Measurements from ENCODE around the gene TSPAN17.
A peak's percentile ranks its signal among the peaks of the same experiment; 100 is the strongest.

TSPAN17 gene

DNA sequence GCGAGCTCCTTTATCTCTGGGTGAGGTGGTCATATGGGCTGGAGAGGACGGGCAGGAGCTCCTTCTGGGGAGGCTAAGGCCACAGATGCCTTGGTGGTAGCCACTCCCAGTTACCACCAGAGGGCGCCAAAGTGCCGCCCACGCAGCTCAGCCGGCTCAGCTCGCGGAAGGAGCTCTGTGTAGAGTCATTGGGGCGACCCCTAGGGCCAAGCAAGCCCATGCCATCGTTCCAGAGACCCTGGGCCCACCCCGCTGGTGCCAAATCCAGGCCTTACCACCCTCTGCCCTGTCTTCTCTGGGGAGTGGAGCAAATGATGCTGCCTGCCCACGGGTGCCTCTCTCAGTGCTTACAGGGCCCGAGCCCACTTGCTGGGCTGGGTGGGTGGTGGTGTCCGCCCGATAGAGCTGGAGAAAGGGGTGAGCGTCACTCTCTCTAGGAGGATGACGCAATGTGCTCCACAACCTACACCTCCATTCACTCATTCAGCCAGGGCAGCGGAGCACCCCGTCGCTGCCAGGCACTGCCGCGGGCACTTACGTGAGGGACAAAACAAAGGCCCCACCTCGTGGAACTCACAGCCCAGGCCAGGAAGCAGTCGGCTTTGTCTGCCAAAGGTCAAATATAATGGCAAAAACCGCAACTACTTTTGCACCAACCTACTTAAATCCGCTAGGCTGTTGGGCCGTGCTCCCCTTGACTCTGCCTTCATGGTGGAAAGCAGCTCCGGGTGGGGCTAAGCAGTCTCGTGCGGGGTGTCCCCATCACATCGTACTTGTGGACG is 13.8 kb downstream of the TSPAN17 start:
- TF ChIP-seq, protein P1, sequence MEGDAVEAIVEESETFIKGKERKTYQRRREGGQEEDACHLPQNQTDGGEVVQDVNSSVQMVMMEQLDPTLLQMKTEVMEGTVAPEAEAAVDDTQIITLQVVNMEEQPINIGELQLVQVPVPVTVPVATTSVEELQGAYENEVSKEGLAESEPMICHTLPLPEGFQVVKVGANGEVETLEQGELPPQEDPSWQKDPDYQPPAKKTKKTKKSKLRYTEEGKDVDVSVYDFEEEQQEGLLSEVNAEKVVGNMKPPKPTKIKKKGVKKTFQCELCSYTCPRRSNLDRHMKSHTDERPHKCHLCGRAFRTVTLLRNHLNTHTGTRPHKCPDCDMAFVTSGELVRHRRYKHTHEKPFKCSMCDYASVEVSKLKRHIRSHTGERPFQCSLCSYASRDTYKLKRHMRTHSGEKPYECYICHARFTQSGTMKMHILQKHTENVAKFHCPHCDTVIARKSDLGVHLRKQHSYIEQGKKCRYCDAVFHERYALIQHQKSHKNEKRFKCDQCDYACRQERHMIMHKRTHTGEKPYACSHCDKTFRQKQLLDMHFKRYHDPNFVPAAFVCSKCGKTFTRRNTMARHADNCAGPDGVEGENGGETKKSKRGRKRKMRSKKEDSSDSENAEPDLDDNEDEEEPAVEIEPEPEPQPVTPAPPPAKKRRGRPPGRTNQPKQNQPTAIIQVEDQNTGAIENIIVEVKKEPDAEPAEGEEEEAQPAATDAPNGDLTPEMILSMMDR (IDR thresholded peaks at IDR 0.05; ENCODE audit: control extremely low read depth, extremely low read depth, low read depth, missing control alignments): peak; percentile 97
- POLR2A ChIA-PET: interaction anchor here (0.6 kb wide), 1 partner anchor 120 kb away, joined by 5 read pairs; no protein-coding TSS in a partner anchor
- peak; percentile 94 for DNase-seq (ENCODE audit: extremely low spot score)
- CTCF ChIA-PET: interaction anchor here (0.6 to 7.8 kb wide), 83 partner anchors 13 to 1181 kb away, joined by 3 to 158 read pairs (median 4); partner anchors contain the start of genes CLTB, EIF4E1B, FAF2 and FGFR4

DNA sequence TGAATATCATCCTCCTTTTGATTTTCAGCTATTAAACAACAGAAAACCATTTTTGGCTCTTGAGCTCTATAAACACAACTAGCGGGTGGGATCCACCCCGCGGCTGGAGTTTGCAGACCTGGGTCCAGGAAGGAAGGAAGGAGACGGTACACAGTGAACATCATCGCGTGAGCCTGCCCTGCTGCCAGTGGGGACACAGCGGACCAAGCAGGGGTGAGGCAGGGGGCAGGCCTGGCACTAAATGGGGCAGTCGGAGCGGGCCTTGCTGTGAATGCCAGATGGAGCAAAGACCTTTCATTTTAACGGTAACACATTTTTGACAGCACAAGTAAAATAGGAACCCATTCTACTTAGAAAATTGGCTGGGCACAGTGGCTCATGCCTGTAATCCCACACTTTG is 14.4 kb downstream of the TSPAN17 start:
- no peak for DNase-seq (ENCODE audit: extremely low spot score)
- TF ChIP-seq, protein P1 (IDR thresholded peaks at IDR 0.05; ENCODE audit: control extremely low read depth, extremely low read depth, low read depth, missing control alignments): no peak
- ChIA-PET POLR2A (no interaction called here), CTCF (interaction anchor here (1.3 to 7.8 kb wide), 19 partner anchors 13 to 516 kb away, joined by 3 to 158 read pairs (median 11); partner anchors contain the start of genes FGFR4, HK3 and TSPAN17)

DNA sequence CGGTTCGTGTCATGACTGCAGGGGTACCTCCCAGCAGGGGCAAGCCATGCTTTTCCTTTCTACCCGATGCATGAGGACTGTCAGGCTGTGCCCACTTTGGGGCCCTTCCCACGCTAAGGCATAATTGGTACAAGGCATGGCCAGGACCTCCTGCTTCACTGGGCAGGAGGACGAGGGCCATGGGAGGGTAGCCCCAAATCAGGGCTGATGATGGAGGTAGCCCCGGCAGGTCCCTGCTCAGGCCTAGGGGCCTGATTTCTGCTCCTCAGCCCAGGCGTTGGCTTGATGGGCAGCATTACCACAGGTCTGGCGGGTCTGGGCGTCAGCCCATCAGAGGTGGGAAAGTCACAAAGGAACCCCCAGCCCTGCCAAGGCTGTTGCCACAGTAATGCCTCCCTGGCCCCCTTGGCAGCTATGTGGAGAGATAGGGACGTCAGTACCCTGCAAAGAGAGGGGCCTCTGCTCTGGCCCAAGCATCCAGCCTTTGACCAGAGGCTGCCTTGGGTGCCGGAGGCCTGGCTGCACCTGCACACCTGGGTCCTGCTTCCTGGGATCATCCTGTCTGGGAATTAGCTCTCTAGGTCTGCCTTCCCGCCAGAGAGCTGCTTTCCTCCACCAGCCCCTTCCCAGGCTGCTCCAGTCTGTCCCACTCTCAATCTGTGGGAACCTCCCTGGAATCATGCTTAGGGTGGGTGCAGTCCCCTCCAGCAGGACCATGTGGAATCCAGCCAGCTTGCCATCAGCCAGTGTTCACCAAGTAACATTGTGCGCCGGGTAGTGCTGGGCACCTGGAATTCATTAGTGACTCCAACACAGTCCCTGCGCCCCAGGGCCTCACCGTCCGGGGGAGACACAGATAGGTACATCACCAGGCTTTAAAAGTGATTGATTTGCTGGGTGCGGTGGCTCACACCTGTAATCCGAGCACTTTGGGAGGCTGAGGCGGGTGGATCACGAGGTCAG is 15.4 kb downstream of the TSPAN17 start:
- TF ChIP-seq, protein P1 (IDR thresholded peaks at IDR 0.05; ENCODE audit: control extremely low read depth, extremely low read depth, low read depth, missing control alignments): no peak
- DNase-seq (ENCODE audit: extremely low spot score): no peak
- ChIA-PET POLR2A (no interaction called here), CTCF (interaction anchor here (1.0 to 7.8 kb wide), 4 partner anchors 12 to 449 kb away, joined by 3 to 158 read pairs (median 80); no protein-coding TSS in a partner anchor)

DNA sequence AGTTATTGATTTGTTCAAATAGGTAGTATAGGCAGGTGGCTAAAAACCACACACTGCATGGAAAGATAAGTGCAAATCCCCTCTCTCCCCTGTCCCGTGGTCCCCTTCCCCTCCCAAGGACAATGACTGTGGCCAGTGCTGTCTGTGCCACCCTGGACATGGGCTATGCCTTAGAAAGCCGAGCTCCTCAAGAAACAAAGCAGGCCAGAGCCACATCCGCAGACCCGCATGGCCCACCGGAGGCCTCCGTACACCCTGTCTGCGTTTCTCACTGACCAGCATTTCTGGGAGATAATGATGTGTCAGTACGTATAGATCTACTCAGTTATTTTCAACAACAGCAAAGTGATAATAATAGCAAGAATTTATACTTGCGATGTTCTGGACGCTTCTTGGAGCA is 16.3 kb downstream of the TSPAN17 start:
- ChIA-PET CTCF (interaction anchor here (1.0 to 7.8 kb wide), 2 partner anchors 11 to 134 kb away, joined by 3 to 158 read pairs; no protein-coding TSS in a partner anchor), POLR2A (no interaction called here)
- DNase-seq (ENCODE audit: extremely low spot score): no peak
- TF ChIP-seq, protein P1 (IDR thresholded peaks at IDR 0.05; ENCODE audit: control extremely low read depth, extremely low read depth, low read depth, missing control alignments): no peak

DNA sequence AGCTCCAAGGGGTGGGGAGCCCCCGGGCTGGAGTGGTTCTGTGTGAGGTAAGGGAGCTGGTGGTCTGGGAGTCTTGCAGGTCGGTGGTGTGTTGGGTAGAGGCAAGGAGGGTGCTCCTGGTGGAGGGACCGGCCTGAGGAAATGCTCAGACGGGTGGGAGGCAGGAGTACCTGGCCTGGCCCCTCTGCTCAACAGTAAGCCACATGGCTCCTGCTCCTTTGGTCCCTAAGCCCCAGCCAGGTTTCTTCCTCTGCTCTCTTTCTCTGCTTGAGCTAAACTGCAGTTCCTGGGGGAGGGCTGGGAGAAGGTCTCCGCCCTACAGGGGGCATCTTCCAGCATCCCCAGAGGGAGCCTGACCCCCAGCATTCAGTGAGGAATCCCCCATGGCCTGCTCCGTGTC is 17.2 kb downstream of the TSPAN17 start:
- ChIA-PET POLR2A (no interaction called here), CTCF (interaction anchor here (1.0 to 1.2 kb wide), 2 partner anchors 16 to 449 kb away, joined by 3 to 4 read pairs; no protein-coding TSS in a partner anchor)
- DNase-seq (ENCODE audit: extremely low spot score): no peak
- TF ChIP-seq, protein P1 (IDR thresholded peaks at IDR 0.05; ENCODE audit: control extremely low read depth, extremely low read depth, low read depth, missing control alignments): no peak

DNA sequence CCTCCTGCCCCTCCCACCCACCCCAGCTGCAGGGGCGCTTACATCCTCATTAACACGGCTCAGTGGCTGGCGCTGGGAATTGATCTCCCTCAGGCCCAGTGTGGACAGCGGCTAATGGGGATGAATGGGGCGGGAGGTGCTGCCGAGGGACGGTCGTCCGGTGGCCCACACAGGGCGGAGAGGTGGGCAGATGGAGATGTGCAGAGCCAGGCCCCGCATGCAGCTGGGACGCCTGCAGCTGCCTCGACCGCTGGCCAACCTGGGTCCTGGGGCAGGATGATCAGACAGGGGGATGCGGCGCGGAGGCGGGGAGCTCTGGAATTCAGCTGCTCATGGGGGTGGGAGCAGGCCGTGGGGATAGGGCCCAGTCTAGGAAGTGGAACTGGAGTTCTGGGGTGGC is 17.6 kb downstream of the TSPAN17 start:
- TF ChIP-seq, protein P1 (IDR thresholded peaks at IDR 0.05; ENCODE audit: control extremely low read depth, extremely low read depth, low read depth, missing control alignments): no peak
- DNase-seq (ENCODE audit: extremely low spot score): no peak
- ChIA-PET CTCF (interaction anchor here (1.0 to 1.2 kb wide), 2 partner anchors 16 to 449 kb away, joined by 3 to 4 read pairs; no protein-coding TSS in a partner anchor), POLR2A (no interaction called here)
